CD14-positive monocyte (primary cell): ENCODE data around the gene KIAA1328. TPM values are rescaled to one million over a fixed set of nuclear protein-coding genes. Genes with fewer than 3 reads are reported as not detected.

Experiments used
- DNase-seq, 3 donors: peaks; one replicate each; pipeline ENCODE4 v3.0.0-alpha.2; 2011 to 2022
- H2AFZ ChIP-seq: 2 replicates; pipeline ENCODE4 v1.6.0; 2012; ENCODE audit warnings: mild to moderate bottlenecking, low read depth, low read length, inconsistent platforms; ENCODE audit not compliant: insufficient read depth, poor library complexity, severe bottlenecking
- H3K27ac ChIP-seq, 2 donors: 1 replicate in 1 of 2; 2 replicates in 1 of 2; pipeline ENCODE4 v1.5.1; 2012 to 2013; ENCODE audit warnings: low read length in 2 of 2, control low read depth in 1 of 2, inconsistent platforms in 1 of 2, low read depth in 1 of 2, mild to moderate bottlenecking in 1 of 2
- H3K27me3 ChIP-seq, 2 donors: one replicate each; pipeline versions ENCODE4 v1.6.0 to v1.6.1; 2011 to 2013; ENCODE audit warnings: low read length in 2 of 2; ENCODE audit not compliant: control insufficient read depth in 2 of 2, insufficient read depth in 2 of 2
- H3K36me3 ChIP-seq, 2 donors: replicated peaks in 1 of 2; 1 replicate in 1 of 2; 2 replicates in 1 of 2; pipeline versions ENCODE4 v1.5.1 to v1.6.1; 2012 to 2013; ENCODE audit warnings: low read length in 2 of 2, control low read depth in 1 of 2, inconsistent platforms in 1 of 2, mild to moderate bottlenecking in 1 of 2; ENCODE audit not compliant: insufficient read depth in 2 of 2, control insufficient read depth in 1 of 2
- H3K4me1 ChIP-seq, 2 donors: 1 replicate in 1 of 2; 2 replicates in 1 of 2; pipeline versions ENCODE4 v1.5.1 to v1.6.1; 2012 to 2013; ENCODE audit warnings: low read length in 2 of 2, control low read depth in 1 of 2, inconsistent platforms in 1 of 2, mild to moderate bottlenecking in 1 of 2, moderate library complexity in 1 of 2; ENCODE audit not compliant: insufficient read depth in 2 of 2, control insufficient read depth in 1 of 2
- H3K4me2 ChIP-seq: replicated peaks from 2 replicates; pipeline ENCODE3; 2012; ENCODE audit warnings: low read length, moderate library complexity, mild to moderate bottlenecking; ENCODE audit not compliant: poor library complexity, severe bottlenecking; ENCODE audit errors: extremely low read depth
- H3K4me3 ChIP-seq, 3 experiments: fragments of 200-600 bp in 1 of 3; sonication (generic) in 1 of 3; replicated peaks in 1 of 3; 1 replicate in 2 of 3; 2 replicates in 1 of 3; pipeline ENCODE4 v1.5.1; 2011 to 2013; ENCODE audit warnings: low read length in 3 of 3, mild to moderate bottlenecking in 3 of 3, control low read depth in 2 of 3, low read depth in 2 of 3, inconsistent platforms in 1 of 3, moderate library complexity in 1 of 3
- H3K79me2 ChIP-seq: 2 replicates; pipeline ENCODE4 v1.6.0; 2012; ENCODE audit warnings: mild to moderate bottlenecking, control low read depth, inconsistent platforms, low read length, moderate library complexity; ENCODE audit not compliant: insufficient read depth
- H3K9ac ChIP-seq: 2 replicates; pipeline ENCODE4 v1.6.0; 2017; ENCODE audit warnings: low read length, mild to moderate bottlenecking; ENCODE audit not compliant: insufficient read depth, poor library complexity, severe bottlenecking
- H3K9me3 ChIP-seq, 2 donors: replicated peaks in 1 of 2; 1 replicate in 1 of 2; 2 replicates in 1 of 2; pipeline versions ENCODE4 v1.5.1 to v1.6.1; 2012 to 2013; ENCODE audit warnings: low read length in 2 of 2, control low read depth in 1 of 2; ENCODE audit not compliant: control insufficient read depth in 1 of 2, insufficient read depth in 1 of 2
- H4K20me1 ChIP-seq: 2 replicates; pipeline ENCODE4 v1.6.0; 2012; ENCODE audit warnings: mild to moderate bottlenecking, low read length, control low read depth, moderate library complexity; ENCODE audit not compliant: insufficient read depth
- H3K27ac Mint-ChIP-seq, 7 donors: one replicate each; pipeline ENCODE4 v1.8.0; 2020; ENCODE audit warnings: mild to moderate bottlenecking in 7 of 7, mixed read lengths in 7 of 7, moderate library complexity in 6 of 7, inconsistent platforms in 2 of 7
- H3K27me3 Mint-ChIP-seq, 3 donors: one replicate each; pipeline ENCODE4 v1.8.0; 2021 to 2022; ENCODE audit warnings: low read depth in 3 of 3, mild to moderate bottlenecking in 3 of 3, mixed read lengths in 3 of 3, moderate library complexity in 3 of 3, inconsistent platforms in 1 of 3
- H3K36me3 Mint-ChIP-seq, 2 donors: one replicate each; pipeline ENCODE4 v1.8.0; 2020; ENCODE audit warnings: mixed read lengths in 2 of 2, inconsistent platforms in 1 of 2, mild to moderate bottlenecking in 1 of 2
- H3K4me1 Mint-ChIP-seq: one replicate; pipeline ENCODE4 v1.8.0; 2020; ENCODE audit warnings: mild to moderate bottlenecking, mixed read lengths
- H3K4me3 Mint-ChIP-seq, 2 donors: one replicate each; pipeline ENCODE4 v1.8.0; 2020; ENCODE audit warnings: mild to moderate bottlenecking in 2 of 2, mixed read lengths in 2 of 2, moderate library complexity in 1 of 2
- H3K9me3 Mint-ChIP-seq, 7 donors: one replicate each; pipeline ENCODE4 v1.8.0; 2020 to 2022; ENCODE audit warnings: mixed read lengths in 7 of 7, mild to moderate bottlenecking in 6 of 7, moderate library complexity in 6 of 7, inconsistent platforms in 2 of 7
- CTCF ChIP-seq: fragments of 200-600 bp; IDR thresholded peaks from one replicate; pipeline ENCODE4 v1.8.0; 2022; ENCODE audit warnings: antibody characterized with exemption, mild to moderate bottlenecking
- WGBS: methylation state at CpG from one replicate; pipeline ENCODE4 v1.1.5; 2013; ENCODE audit warnings: missing lambda C conversion rate; ENCODE audit not compliant: insufficient coverage; 5-methylcytosine and 5-hydroxymethylcytosine counted together
- intact Hi-C, 2 donors: fragments of 100-400 bp; cut with micrococcal nuclease; formaldehyde crosslinking; loops; one replicate each; pipeline versions ENCODE4 v1.15.0 to v1.15.1; 2023
- polyA plus RNA-seq, 3 donors: library from polyadenylated mRNA; depleted of rRNA in 1 of 3; unstranded in 2 of 3; stranded (reverse) in 1 of 3; fragments of 300-500 nt in 2 of 3; fragments of >200 nt in 1 of 3; fragmentation: Illumina TruSeq in 2 of 3; gene quantifications; 1 replicate in 2 of 3; 2 replicates in 1 of 3; pipeline ENCODE4 v1.2.3, GENCODE V29; 2012 to 2021

Gene KIAA1328
- polyA plus RNA-seq, 3 donors: 3.7 to 3.9 (median 3.8) TPM

- Histone ChIP-seq H3K27ac (no peak overlapping the region), H3K36me3 (no peaks in the 10 kb centered on the region), H3K27me3 (peaks cover 24 to 49% of the 10 kb centered on the region in 2 donors), H2AFZ (no peak overlapping the region), H3K4me2 (no peak overlapping the region), H4K20me1 (no peaks in the 10 kb centered on the region), H3K9ac (no peak overlapping the region), H3K4me1 (no peaks in the 10 kb centered on the region), H3K9me3 (no peaks in the 10 kb centered on the region), H3K79me2 (no peaks in the 10 kb centered on the region), H3K4me3 (no peak overlapping the region)
- Mint-ChIP-seq H3K27ac (no peak overlapping the region), H3K27me3 (peaks cover 46 to 62% (median 49%) of the 10 kb centered on the region in 3 donors), H3K4me3 (peak overlapping the region in 1 of 2 donors; percentile 63), H3K9me3 (peaks cover 0 to 13% (median 3%) of the 10 kb centered on the region in 7 donors), H3K4me1 (peaks cover 2% of the 10 kb centered on the region), H3K36me3 (peaks cover 0 to 3% of the 10 kb centered on the region in 2 donors)
- no peak for DNase-seq
- no peak for TF ChIP-seq CTCF
- intact Hi-C loops: no loop called here
- WGBS: 6% methylated on average over 70 of the region's 83 CpGs
Measured at GRCh38 chr18:37253394-37254235, 424.7 kb downstream of the KIAA1328 start.

DNA sequence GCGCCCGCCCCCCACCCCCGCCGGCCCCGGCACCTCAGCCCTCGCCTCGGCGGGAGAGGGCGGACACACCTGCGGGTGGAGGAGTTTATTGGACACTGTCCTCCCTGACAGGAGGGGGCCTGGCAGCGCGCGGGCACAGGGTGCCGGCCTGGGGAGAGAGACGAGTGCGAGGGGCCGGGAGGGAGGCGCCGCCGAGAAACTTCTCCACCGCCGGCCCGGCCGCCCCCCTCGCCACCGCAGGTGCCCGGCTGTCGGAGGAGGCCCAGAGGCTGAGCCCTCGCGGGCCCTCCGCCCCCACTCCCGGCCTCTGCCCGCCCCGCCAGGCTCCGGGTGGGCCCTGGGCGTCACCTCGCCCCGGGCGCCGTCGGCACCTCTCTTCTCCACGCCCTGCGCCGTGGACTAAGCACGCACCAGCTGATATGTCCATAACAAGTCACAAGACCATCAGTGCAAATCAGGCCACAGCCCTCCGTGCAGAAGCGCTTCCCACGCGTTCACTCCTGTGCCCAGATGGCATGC, 425.4 kb downstream of the KIAA1328 start:
- Histone ChIP-seq H3K36me3 (no peaks in the 10 kb centered on the region), H3K27ac (no peak overlapping the region), H2AFZ (no peak overlapping the region), H4K20me1 (no peaks in the 10 kb centered on the region), H3K79me2 (no peaks in the 10 kb centered on the region), H3K4me2 (no peak overlapping the region), H3K9ac (no peak overlapping the region), H3K9me3 (no peaks in the 10 kb centered on the region), H3K4me1 (no peaks in the 10 kb centered on the region), H3K27me3 (peaks cover 24 to 49% of the 10 kb centered on the region in 2 donors), H3K4me3 (no peak overlapping the region)
- Mint-ChIP-seq H3K27me3 (peaks cover 46 to 61% (median 52%) of the 10 kb centered on the region in 3 donors), H3K4me3 (peak overlapping the region in 1 of 2 donors; percentile 82), H3K4me1 (peaks cover 2% of the 10 kb centered on the region), H3K27ac (no peak overlapping the region), H3K9me3 (peaks cover 0 to 13% (median 3%) of the 10 kb centered on the region in 7 donors), H3K36me3 (peaks cover 0 to 3% of the 10 kb centered on the region in 2 donors)
- 7% methylated on average over 49 of the region's 49 CpGs for WGBS
- no peak for TF ChIP-seq CTCF
- DNase-seq: no peak
- intact Hi-C loops: no loop called here
